ENCODE data around the gene CKB. TPM values are rescaled to one million over a fixed set of nuclear protein-coding genes. Genes with fewer than 3 reads are reported as not detected.
A peak's percentile ranks its signal among the peaks of the same experiment; 100 is the strongest.

The CKB gene
- total and polyA plus RNA-seq, 3 donors from 2014 or later = 504 to 1,322 (median 1,148) TPM

DNA sequence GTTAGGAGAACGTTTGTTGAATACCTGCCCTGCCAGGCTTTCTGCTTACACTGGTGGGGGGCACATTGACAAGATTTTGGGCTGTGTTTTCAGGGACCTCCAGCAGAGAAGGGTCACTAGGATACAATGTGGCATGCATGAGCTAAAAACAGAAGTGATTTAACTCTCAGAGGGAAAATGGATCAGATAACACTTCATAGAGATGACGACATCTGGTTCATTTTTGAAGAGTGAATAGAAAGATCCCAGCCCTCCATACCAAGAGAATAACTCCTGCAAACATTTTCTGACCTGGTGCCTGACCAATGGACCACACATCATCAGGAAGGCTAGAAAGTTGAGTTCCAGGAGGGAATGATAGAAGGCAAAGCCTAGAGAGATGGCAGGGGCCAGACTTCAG, 33.7 kb downstream of the CKB start:
- no peaks in the 10 kb centered on the region for H3K36me3 ChIP-seq (ENCODE audit: low read depth, missing control alignments)
- WGBS, 2 donors = 39 to 49% methylated on average over 2 of the region's 2 CpGs

DNA sequence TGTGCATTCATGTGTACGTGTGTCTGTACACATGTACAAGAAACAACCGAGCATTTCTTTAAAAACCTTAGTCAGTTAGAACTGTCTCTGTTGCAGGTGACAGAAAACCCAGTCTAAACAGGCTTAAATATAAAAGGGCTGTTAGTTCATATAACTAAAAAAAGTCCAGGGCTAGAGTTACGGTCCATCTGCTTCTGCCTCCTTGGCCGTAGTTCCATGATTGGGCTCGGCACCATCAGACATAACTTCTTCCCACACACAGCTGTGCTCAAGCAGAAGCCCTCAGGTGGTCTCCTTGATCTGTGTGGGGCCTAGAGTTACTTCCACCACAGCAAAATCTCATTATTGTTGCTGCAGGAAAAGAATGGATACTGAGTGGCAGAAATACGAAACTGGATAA, 34.6 kb downstream of the CKB start:
- intact Hi-C loops (cut with DNase I; ENCODE audit: low total_unique reads) = no loop called here
- TF ChIP-seq, protein P1, sequence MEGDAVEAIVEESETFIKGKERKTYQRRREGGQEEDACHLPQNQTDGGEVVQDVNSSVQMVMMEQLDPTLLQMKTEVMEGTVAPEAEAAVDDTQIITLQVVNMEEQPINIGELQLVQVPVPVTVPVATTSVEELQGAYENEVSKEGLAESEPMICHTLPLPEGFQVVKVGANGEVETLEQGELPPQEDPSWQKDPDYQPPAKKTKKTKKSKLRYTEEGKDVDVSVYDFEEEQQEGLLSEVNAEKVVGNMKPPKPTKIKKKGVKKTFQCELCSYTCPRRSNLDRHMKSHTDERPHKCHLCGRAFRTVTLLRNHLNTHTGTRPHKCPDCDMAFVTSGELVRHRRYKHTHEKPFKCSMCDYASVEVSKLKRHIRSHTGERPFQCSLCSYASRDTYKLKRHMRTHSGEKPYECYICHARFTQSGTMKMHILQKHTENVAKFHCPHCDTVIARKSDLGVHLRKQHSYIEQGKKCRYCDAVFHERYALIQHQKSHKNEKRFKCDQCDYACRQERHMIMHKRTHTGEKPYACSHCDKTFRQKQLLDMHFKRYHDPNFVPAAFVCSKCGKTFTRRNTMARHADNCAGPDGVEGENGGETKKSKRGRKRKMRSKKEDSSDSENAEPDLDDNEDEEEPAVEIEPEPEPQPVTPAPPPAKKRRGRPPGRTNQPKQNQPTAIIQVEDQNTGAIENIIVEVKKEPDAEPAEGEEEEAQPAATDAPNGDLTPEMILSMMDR (IDR thresholded peaks at IDR 0.05) = no peak
- TF ChIP-seq POLR2A (IDR thresholded peaks at IDR 0.05) = no peak
- H3K27me3 ChIP-seq = no peaks in the 10 kb centered on the region
- H3K36me3 ChIP-seq (ENCODE audit: low read depth, missing control alignments) = no peaks in the 10 kb centered on the region
- no peak for DNase-seq
- WGBS, 2 donors = 52 to 59% methylated on average over 6 of the region's 6 CpGs
- peaks cover 28% of the 10 kb centered on the region for H3K4me1 ChIP-seq
- peak overlapping the region in 1 of 2 donors; percentile 64 for H3K27ac ChIP-seq
- H3K9me3 ChIP-seq = no peaks in the 10 kb centered on the region
- no peak overlapping the region for H3K4me3 ChIP-seq

More for the DNA sequence above, 33.7 kb downstream of the CKB start:
- no peak for DNase-seq
- no peak for TF ChIP-seq POLR2A (IDR thresholded peaks at IDR 0.05)
- TF ChIP-seq, protein P1 (IDR thresholded peaks at IDR 0.05) = no peak
- Histone ChIP-seq H3K27ac (peak overlapping the region; percentile 48 to 64), H3K4me3 (no peak overlapping the region), H3K27me3 (no peaks in the 10 kb centered on the region), H3K9me3 (no peaks in the 10 kb centered on the region), H3K4me1 (peaks cover 28% of the 10 kb centered on the region)
- intact Hi-C loops (cut with DNase I; ENCODE audit: low total_unique reads) = no loop called here

DNA sequence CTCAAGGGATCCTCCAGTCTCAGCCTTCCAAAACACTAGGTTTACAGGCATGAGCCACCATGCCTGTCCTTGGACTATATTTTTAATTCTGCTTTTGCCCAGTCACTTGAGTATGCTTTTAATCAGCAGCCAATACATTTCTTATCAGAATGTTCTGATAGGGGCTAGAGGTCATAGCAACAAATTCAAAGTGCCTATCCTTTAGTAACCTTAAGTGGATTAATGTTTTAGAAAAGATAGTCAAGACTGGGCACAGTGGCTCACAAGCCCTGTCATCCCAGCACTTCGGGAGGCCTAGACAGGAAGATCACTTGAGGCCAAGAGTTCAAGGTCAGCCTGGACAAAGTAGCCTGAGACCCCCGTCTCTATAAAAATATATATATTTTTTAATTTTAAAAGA, 37.1 kb downstream of the CKB start:
- H3K27me3 ChIP-seq = no peaks in the 10 kb centered on the region
- no peak overlapping the region for H3K4me3 ChIP-seq
- no peak for TF ChIP-seq POLR2A (IDR thresholded peaks at IDR 0.05)
- TF ChIP-seq, protein P1 (IDR thresholded peaks at IDR 0.05) = no peak
- no peaks in the 10 kb centered on the region for H3K9me3 ChIP-seq
- 50 to 62% methylated on average over 2 of the region's 2 CpGs for WGBS, 2 donors
- H3K27ac ChIP-seq = peak overlapping the region in 1 of 2 donors; percentile 63
- no peak for DNase-seq
- intact Hi-C loops (cut with DNase I; ENCODE audit: low total_unique reads) = no loop called here
- H3K4me1 ChIP-seq = peaks cover 18% of the 10 kb centered on the region
- no peaks in the 10 kb centered on the region for H3K36me3 ChIP-seq (ENCODE audit: low read depth, missing control alignments)

DNA sequence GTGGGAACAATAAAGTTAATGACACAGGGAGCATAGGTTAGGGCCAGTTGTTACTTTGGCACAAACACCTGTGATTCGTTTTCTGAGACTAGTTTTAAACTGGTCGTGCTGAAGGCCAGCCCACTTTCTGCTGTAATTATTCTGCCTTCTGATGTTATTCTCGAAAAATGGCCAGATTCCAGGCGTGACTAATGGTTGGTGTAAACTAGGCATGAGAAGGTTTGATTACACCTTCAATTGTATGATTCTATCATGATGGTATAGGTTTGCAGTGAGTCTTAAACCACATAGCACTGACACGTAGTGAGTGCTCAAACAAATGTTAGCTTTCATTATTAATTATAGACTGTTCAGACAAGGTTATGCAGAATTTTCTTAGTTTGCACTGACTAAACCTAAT, 39.0 kb downstream of the CKB start:
- Histone ChIP-seq H3K27ac (no peak overlapping the region), H3K9me3 (no peaks in the 10 kb centered on the region), H3K36me3 (ENCODE audit: low read depth, missing control alignments) (no peaks in the 10 kb centered on the region), H3K4me1 (peaks cover 6% of the 10 kb centered on the region), H3K27me3 (no peaks in the 10 kb centered on the region), H3K4me3 (no peak overlapping the region)
- DNase-seq = no peak
- WGBS, 2 donors = 62 to 65% methylated on average over 5 of the region's 5 CpGs
- intact Hi-C loops (cut with DNase I; ENCODE audit: low total_unique reads) = no loop called here
- TF ChIP-seq POLR2A (IDR thresholded peaks at IDR 0.05) = no peak
- TF ChIP-seq, protein P1 (IDR thresholded peaks at IDR 0.05) = no peak

DNA sequence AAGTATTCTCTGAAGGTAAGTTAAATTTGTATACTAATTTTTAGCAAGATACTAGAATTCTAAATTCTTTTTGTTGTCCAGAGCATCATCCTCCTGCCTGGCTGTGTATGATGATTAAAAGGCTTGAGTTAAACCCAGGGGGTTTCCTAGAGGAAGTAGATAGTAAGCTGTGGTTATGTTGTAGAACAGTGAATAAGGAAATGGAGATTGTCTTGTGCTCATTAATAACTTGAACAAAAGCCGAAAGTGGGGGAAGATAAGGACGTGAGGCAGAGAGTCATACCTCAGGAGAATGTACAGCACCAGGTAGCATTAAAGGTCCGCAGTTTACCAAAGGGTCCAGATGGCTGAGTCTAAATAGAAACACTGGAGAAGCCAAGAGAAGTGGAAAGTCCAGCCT, 42.0 kb downstream of the CKB start:
- Histone ChIP-seq H3K9me3 (no peaks in the 10 kb centered on the region), H3K4me3 (no peak overlapping the region), H3K36me3 (ENCODE audit: low read depth, missing control alignments) (no peaks in the 10 kb centered on the region), H3K27me3 (no peaks in the 10 kb centered on the region), H3K4me1 (peaks cover 4% of the 10 kb centered on the region), H3K27ac (no peak overlapping the region)
- intact Hi-C loops (cut with DNase I; ENCODE audit: low total_unique reads) = no loop called here
- DNase-seq = no peak
- TF ChIP-seq POLR2A (IDR thresholded peaks at IDR 0.05) = no peak
- WGBS, 2 donors = 80 to 82% methylated on average over 3 of the region's 3 CpGs
